IgD-negative memory B cell (primary cell): ENCODE data around the gene OR10D3. TPM values are rescaled to one million over a fixed set of nuclear protein-coding genes. Genes with fewer than 3 reads are reported as not detected.
"Not testable (repeated sequence)": the region's sequence is repeated elsewhere in the genome, so short reads cannot be mapped to it uniquely, and the experiment has no call there.

Experiments
- H3K27ac Mint-ChIP-seq, 3 donors: one replicate each; pipeline ENCODE4 v1.8.0; 2020 to 2022; ENCODE audit warnings: mild to moderate bottlenecking in 3 of 3, mixed read lengths in 3 of 3, moderate library complexity in 1 of 3
- H3K27me3 Mint-ChIP-seq: one replicate; pipeline ENCODE4 v1.8.0; 2021; ENCODE audit warnings: mixed read lengths
- H3K36me3 Mint-ChIP-seq: one replicate; pipeline ENCODE4 v1.8.0; 2020; ENCODE audit warnings: mild to moderate bottlenecking, mixed read lengths
- H3K4me1 Mint-ChIP-seq, 3 donors: one replicate each; pipeline ENCODE4 v1.8.0; 2020 to 2022; ENCODE audit warnings: mixed read lengths in 3 of 3, mild to moderate bottlenecking in 1 of 3
- H3K4me3 Mint-ChIP-seq, 4 donors: one replicate each; pipeline ENCODE4 v1.8.0; 2020 to 2022; ENCODE audit warnings: mild to moderate bottlenecking in 4 of 4, mixed read lengths in 4 of 4, moderate library complexity in 3 of 4
- H3K9me3 Mint-ChIP-seq, 3 donors: one replicate each; pipeline ENCODE4 v1.8.0; 2020 to 2021; ENCODE audit warnings: mixed read lengths in 3 of 3, mild to moderate bottlenecking in 1 of 3
- polyA plus RNA-seq: library from polyadenylated mRNA; unstranded; fragments of 300-500 nt; fragmentation: Illumina TruSeq; gene quantifications from one replicate; pipeline ENCODE4 v1.2.3, GENCODE V29; 2021

OR10D3 gene
- polyA plus RNA-seq, 1 donor from 2014 or later: not detected

DNA sequence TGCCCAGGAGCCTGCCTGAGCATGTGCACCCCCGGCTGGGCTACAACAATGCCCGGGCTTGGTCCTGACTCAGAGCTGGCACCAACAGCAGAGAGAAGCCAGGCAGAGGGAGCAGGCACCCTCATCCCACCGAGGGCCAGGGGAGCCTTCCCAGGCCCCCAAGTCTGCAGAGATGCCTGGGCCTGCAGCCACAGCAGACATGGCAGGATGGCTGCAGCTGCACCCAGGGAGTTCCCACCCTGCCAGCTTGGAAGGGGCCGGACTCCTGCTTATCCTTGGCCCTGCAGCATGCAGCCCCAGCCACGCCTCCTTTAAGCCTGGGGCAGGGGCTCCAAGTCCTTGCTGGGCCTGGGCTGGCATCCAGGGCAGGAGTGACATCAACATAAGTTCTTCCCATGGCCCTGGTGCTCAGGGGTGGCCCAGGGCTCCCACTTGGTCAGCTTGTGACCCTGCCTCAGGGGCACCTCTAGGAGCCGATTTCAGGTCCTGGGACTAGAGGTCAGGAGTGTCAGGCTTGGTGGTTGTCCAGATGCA, 26.7 kb downstream of the OR10D3 start:
- Mint-ChIP-seq H3K9me3 (no peaks in the 10 kb centered on the region), H3K36me3 (no peaks in the 10 kb centered on the region), H3K4me1 (no peaks in the 10 kb centered on the region), H3K27ac (no peak overlapping the region), H3K27me3 (no peaks in the 10 kb centered on the region), H3K4me3 (no peak overlapping the region)

DNA sequence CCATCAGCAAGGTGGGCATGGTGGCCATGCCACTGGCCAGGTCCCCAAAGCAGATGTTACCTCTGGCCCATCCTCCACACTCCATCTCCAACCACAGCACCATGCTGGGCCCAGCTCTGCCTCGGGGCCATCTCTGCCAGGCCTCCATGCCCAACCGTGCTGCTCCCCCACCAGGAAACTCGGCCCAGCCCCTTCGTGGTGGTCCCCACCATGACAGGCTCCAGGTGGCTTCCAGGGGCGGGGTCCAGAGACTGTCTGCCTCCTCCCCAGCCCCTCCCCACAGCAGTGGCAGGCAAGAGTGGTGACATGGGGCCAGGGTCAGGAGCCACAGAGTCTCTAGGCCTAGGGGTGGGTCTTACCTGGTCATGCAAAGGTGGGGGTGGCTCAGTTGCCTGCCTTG, 27.3 kb downstream of the OR10D3 start:
- Mint-ChIP-seq H3K27me3 (no peaks in the 10 kb centered on the region), H3K4me3 (no peak overlapping the region), H3K9me3 (no peaks in the 10 kb centered on the region), H3K4me1 (no peaks in the 10 kb centered on the region), H3K36me3 (no peaks in the 10 kb centered on the region), H3K27ac (no peak overlapping the region)

GRCh38 chr11:124211321-124211720, 28.2 kb downstream of the OR10D3 start:
- H3K9me3 Mint-ChIP-seq: no peaks in the 10 kb centered on the region
- no peak overlapping the region for H3K4me3 Mint-ChIP-seq
- H3K27ac Mint-ChIP-seq: no peak overlapping the region
- no peaks in the 10 kb centered on the region for H3K36me3 Mint-ChIP-seq
- no peaks in the 10 kb centered on the region for H3K27me3 Mint-ChIP-seq
- no peaks in the 10 kb centered on the region for H3K4me1 Mint-ChIP-seq

DNA sequence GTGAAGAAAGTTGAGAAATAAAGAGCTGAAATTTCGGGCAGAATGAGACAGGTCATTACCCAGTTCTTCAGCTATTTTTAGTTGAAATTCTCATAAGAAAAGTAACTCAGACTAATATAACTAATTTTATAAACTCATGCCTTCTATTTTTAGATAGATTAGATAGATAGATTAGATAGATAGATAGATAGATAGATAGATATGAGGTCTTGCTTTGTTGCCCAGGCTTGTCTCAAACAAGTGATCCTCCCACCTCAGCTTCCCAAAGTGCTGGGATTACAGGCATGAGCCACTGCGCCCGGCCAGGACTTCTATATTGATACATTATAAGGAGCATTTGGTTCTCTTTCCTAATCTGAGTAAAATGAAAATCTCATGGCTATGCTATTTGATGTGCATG, 30.9 kb downstream of the OR10D3 start:
- H3K27ac Mint-ChIP-seq: no peak overlapping the region

GRCh38 chr11:124219126-124219525, 36.0 kb downstream of the OR10D3 start:
- H3K4me1 Mint-ChIP-seq: peaks cover 0 to 2% (median 0%) of the 10 kb centered on the region in 3 donors
- H3K4me3 Mint-ChIP-seq: no peak overlapping the region
- no peaks in the 10 kb centered on the region for H3K36me3 Mint-ChIP-seq
- H3K27ac Mint-ChIP-seq: no peak overlapping the region
- H3K9me3 Mint-ChIP-seq: no peaks in the 10 kb centered on the region
- no peaks in the 10 kb centered on the region for H3K27me3 Mint-ChIP-seq

More for the DNA sequence above, 30.9 kb downstream of the OR10D3 start:
- Mint-ChIP-seq H3K4me3 (no peak overlapping the region), H3K27me3 (no peaks in the 10 kb centered on the region), H3K36me3 (no peaks in the 10 kb centered on the region), H3K4me1 (peaks cover 0 to 2% (median 0%) of the 10 kb centered on the region in 3 donors), H3K9me3 (no peaks in the 10 kb centered on the region)

DNA sequence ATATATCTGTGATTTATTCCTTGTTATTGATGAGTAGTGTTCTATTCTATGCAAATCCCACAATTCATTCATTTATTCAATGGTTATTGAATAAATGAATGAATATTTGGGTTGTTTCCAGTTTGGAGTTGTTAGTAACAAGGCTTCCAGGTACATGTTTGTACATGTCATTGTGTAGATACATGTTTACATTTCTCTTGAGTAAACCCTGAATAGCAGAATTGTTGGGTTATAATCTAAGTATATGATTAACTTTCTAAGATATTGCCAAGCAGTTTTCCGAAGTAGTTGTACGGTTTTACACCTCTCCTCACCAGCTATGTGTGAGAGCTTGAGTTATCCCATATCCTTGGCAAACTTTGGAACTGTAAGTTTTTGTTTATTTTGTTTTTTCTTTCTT, 39.3 kb downstream of the OR10D3 start:
- H3K9me3 Mint-ChIP-seq: no peaks in the 10 kb centered on the region
- H3K4me1 Mint-ChIP-seq: peaks cover 0 to 2% (median 0%) of the 10 kb centered on the region in 3 donors
- no peak overlapping the region for H3K27ac Mint-ChIP-seq
- no peaks in the 10 kb centered on the region for H3K36me3 Mint-ChIP-seq
- no peaks in the 10 kb centered on the region for H3K27me3 Mint-ChIP-seq
- H3K4me3 Mint-ChIP-seq: no peak overlapping the region

- not testable (repeated sequence) for H3K4me1 Mint-ChIP-seq, H3K36me3 Mint-ChIP-seq, H3K9me3 Mint-ChIP-seq, H3K4me3 Mint-ChIP-seq, H3K27me3 Mint-ChIP-seq, H3K27ac Mint-ChIP-seq
Measured at GRCh38 chr11:124224618-124225423, 41.7 kb downstream of the OR10D3 start.

GRCh38 chr11:124225471-124225870, 42.3 kb downstream of the OR10D3 start:
- Mint-ChIP-seq H3K27ac (no peak overlapping the region), H3K9me3 (no peaks in the 10 kb centered on the region), H3K27me3 (no peaks in the 10 kb centered on the region), H3K4me1 (no peaks in the 10 kb centered on the region), H3K36me3 (no peaks in the 10 kb centered on the region), H3K4me3 (no peak overlapping the region)

DNA sequence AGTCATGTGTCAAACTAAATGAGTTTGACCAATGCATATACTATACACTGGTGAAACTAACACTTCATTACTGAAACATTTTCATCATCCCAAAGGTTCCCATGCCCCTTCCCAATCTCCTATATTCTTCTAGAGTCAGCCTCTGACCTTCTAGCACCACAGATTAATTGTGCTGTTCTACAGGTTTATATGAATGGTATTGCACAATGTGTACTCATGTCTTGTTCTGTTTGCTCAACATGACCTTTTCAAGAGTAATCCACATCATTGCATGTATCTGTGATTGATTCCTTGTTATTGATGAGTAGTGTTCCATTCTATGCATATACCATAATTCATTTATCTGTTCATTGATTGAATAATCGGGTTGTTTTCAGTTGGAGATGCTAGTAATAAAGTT, 50.2 kb downstream of the OR10D3 start:
- Mint-ChIP-seq H3K4me3 (no peak overlapping the region), H3K27ac (no peak overlapping the region), H3K27me3 (no peaks in the 10 kb centered on the region), H3K36me3 (no peaks in the 10 kb centered on the region), H3K4me1 (no peaks in the 10 kb centered on the region), H3K9me3 (peaks cover 0 to 1% (median 0%) of the 10 kb centered on the region in 3 donors)

Other genes with a start within 250 kb of the OR10D3 start
- gene OR4D5, start 243.7 kb upstream of the OR10D3 start, polyA plus RNA-seq: not detected
- gene OR6T1, start 239.5 kb upstream of the OR10D3 start, polyA plus RNA-seq: not detected
- gene OR10S1, start 205.6 kb upstream of the OR10D3 start, polyA plus RNA-seq: not detected
- gene OR10G6, start 188.2 kb upstream of the OR10D3 start, polyA plus RNA-seq: not detected
- gene OR10G4, start 170.3 kb upstream of the OR10D3 start, polyA plus RNA-seq: not detected
- gene OR10G9, start 160.3 kb upstream of the OR10D3 start, polyA plus RNA-seq: not detected
- gene OR10G8, start 156.5 kb upstream of the OR10D3 start, polyA plus RNA-seq: not detected
- gene OR10G7, start 142.0 kb upstream of the OR10D3 start, polyA plus RNA-seq: not detected
- gene VWA5A, start 67.9 kb upstream of the OR10D3 start, polyA plus RNA-seq: 12.8 TPM
- not detected for gene OR8G1, start 57.8 kb downstream of the OR10D3 start, polyA plus RNA-seq
- gene OR8G5, start 73.0 kb downstream of the OR10D3 start, polyA plus RNA-seq: not detected
- not detected for gene OR8D1, start 130.6 kb downstream of the OR10D3 start, polyA plus RNA-seq
- gene OR8D2, start 136.9 kb downstream of the OR10D3 start, polyA plus RNA-seq: not detected
- not detected for gene OR8B2, start 201.2 kb downstream of the OR10D3 start, polyA plus RNA-seq
- gene OR8B3, start 215.7 kb downstream of the OR10D3 start, polyA plus RNA-seq: not detected
- not detected for gene OR8B4, start 241.5 kb downstream of the OR10D3 start, polyA plus RNA-seq